SHP77 treated with DMSO at 0.1 percent for 48 hours (cell line): Measurements from ENCODE around the gene PIK3CB.
"Not testable (repeated sequence)": the region's sequence is repeated elsewhere in the genome, so short reads cannot be mapped to it uniquely, and the experiment has no call there.

ENCODE experiments used
- DNase-seq: peaks from one replicate; lab custom pipeline; 2025; lab: John Stamatoyannopoulos, UW

The PIK3CB gene

GRCh38 chr3:138846824-138847223 lies 12.1 kb upstream of the PIK3CB start:
- not testable (repeated sequence) for DNase-seq

DNA sequence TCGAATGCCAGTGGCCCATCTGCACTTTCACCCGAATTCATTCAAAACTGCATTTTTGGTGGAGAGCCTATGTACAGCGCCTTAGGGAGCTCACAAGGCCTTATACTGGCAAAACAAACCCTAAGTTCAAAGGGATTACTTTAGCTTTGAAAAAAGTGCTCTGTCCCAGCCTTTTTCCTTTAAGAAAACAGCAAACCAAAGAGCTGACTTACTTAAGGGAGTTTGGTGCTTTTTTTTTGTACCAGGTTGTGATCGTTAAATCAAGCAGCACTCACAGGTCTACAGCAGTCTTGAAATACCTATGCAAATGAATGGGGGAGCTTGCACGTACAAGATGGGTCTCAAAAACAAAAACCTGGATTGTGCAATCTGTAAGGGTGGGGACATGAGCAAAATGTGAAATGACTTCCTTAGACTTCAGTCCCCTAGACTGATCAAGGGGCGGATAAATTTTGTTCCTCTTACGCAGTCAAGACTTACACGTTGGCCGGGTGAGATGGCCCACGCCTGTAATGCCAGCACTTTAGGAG lies 11.6 kb upstream of the PIK3CB start:
- no peak for DNase-seq

DNA sequence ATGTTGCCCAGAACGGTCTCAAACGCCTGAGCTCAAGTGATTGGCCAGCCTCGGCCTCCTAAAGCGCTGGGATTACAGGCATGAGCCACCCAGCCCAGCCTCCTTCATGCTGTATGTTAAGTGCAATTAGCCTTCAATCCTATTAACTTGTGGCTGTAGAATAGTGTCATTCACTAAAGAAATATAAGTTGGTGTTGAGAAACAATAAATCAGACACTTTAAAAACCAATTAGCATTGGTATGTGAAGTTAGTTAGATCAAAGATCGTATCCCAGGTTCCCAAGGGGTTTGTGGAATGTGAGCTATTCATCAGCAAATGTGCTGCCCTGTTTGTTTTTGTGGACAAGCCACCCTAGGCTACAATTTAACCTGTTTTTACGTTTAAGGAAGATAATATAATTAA lies 11.0 kb upstream of the PIK3CB start:
- DNase-seq, result no peak

DNA sequence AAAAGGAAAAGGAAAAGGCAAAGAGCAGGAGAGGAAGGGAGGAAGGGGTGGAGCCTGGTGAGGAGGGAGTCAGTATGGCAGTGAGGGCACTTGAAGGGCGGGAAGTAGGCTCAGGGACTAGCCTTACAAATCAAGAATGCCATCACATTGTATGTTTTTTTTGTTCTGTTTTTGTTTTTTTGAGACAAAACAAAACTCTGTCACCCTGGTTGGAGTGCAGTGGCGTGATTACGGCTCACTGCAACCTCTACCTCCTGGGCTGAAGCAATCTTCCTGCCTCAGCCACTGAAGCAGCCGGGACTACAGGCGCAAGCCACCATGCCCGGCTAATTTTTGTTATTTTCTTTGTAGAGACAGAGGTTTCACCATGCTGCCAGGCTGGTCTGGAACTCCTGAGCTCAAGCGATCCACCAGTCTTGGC lies 10.5 kb upstream of the PIK3CB start:
- DNase-seq, result no peak

- DNase-seq, result no peak
These were observed 7.9 kb upstream of the PIK3CB start for GRCh38 chr3:138842483-138843188.

DNA sequence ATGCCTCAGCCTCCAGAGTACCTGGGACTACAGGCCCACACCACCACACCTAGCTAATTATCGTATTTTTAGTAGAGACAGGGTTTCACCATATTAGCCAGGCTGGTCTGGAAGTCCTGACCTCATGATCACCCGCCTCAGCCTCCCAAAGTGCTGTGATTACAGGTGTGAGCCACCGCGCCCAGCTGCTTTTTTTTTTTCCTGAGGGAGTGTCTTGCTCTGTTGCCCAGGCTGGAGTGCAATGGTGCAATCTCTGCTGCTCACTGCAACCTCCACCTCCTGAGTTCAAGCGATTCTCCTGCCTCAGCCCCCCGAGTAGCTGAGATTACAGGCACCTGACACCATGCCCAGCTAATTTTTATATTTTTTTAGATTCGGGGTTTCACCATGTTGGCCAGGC lies 3.7 kb upstream of the PIK3CB start:
- not testable (repeated sequence) for DNase-seq

DNA sequence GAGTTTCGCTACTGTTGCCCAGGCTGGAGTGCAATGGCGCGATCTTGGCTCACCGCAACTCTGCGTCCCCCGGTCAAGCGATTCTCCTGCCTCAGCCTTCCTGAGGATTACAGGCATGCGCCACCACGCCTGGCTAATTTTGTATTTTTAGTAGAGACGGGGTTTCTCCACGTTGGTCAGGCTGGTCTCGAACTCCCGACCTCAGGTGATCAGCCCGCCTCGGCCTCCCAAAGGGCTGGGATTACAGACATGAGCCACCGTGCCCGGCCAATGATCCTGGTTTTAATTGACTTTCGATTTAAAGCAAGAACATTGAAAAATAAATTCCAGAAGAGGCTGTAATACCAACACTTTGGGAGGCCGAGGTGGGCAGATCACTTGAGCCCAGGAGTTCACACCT lies 1.1 kb upstream of the PIK3CB start:
- not testable (repeated sequence) for DNase-seq

GRCh38 chr3:138835397-138835757 lies 649 bp upstream of the PIK3CB start:
- no peak for DNase-seq

- no peak for DNase-seq
These were observed 681 bp downstream of the PIK3CB start for GRCh38 chr3:138833899-138834595.

GRCh38 chr3:138832473-138833057 lies 2.2 kb downstream of the PIK3CB start:
- not testable (repeated sequence) for DNase-seq

GRCh38 chr3:138829886-138830510 lies 4.7 kb downstream of the PIK3CB start:
- no peak for DNase-seq

GRCh38 chr3:138829097-138829496 lies 5.6 kb downstream of the PIK3CB start:
- no peak for DNase-seq

GRCh38 chr3:138827222-138827621 lies 7.5 kb downstream of the PIK3CB start:
- no peak for DNase-seq

GRCh38 chr3:138825336-138825735 lies 9.4 kb downstream of the PIK3CB start:
- DNase-seq, result no peak

DNA sequence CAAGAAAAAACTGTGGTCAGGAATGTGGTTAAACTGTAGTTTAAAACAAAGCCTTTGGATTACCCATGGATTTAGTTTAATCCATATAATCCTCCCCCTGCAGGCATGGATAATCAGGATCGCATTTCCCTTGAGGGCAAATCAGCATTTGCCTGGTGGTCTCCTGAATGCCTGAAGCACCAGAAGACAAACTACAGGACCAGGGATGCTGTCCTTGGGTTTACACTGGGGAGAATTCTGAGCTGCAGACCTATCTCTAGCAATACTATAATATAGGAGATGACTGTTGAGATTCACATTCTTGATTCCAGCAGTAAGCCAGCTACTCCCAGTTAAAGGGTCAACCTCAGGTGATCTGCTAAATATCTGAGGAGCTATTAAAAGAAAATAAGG lies 10.6 kb downstream of the PIK3CB start:
- DNase-seq, result no peak

- DNase-seq, result not testable (repeated sequence)
These were observed 14.3 kb downstream of the PIK3CB start for GRCh38 chr3:138820379-138820778.

DNA sequence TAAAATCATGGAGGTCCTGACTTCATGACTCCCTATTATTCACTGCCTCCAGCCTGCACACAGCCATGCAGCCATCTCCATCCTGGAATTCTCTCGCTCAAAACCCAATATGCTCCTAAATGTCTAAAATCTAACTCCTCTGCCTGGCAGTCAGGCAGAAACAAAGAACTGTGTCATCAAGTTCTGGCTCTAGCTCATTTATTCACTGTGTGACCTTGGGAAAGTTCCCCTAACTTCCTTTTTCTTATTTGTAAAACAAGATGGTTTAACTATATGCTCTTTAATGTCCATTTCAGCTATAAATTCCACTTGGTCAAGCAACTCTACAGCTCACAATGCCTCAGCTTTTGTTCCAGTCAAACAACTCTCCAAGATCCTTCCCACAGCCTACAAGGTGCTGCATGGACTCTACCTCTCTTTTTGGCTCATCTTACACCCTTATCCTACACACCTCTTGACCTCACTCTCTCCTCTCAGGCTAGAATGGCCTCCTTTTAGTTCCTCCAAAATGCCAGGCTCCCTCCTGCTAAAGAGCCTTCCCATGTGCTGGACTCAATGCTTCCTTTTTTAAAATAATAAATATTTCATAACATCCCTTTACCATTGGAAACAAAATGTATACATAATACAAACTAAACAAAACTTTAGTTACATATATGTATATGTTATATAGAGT lies 16.4 kb downstream of the PIK3CB start:
- no peak for DNase-seq

DNA sequence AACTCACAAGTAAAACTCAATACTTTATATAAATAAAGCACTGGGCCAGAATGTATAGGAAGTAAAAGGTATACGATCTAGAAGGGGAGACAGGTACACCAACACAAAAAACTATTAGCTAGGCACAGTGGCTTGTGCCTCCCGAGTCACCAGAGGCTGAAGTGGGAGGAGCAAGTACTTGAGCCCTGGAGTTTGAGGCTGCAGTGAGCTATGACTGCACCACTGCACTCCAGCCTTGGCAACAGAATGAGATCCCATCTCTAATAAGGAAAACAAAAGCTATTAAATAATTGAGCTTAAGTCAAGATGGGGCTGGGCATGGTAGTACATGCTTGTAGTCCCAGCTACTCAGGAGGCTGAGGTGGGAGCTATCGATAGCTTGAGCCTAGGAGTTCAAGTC lies 17.0 kb downstream of the PIK3CB start:
- DNase-seq, result no peak

DNA sequence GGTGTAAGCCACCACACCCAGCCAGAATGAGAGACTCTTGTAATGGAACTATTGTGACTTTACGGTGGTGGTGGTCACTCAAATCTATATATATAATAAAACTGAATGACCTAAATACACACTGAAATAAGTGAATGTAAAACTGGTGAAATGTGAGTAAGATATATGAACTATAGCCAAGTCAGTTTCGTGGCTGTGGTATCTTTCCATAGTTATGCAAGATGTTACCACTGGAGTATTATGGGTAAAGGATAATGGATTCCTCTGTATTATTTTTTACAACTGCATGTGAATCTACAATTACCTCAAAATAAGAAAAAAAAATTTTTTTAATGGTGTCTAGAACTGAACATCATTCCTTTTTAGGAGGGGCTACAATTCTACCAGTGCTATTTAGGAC lies 21.9 kb downstream of the PIK3CB start:
- no peak for DNase-seq

DNA sequence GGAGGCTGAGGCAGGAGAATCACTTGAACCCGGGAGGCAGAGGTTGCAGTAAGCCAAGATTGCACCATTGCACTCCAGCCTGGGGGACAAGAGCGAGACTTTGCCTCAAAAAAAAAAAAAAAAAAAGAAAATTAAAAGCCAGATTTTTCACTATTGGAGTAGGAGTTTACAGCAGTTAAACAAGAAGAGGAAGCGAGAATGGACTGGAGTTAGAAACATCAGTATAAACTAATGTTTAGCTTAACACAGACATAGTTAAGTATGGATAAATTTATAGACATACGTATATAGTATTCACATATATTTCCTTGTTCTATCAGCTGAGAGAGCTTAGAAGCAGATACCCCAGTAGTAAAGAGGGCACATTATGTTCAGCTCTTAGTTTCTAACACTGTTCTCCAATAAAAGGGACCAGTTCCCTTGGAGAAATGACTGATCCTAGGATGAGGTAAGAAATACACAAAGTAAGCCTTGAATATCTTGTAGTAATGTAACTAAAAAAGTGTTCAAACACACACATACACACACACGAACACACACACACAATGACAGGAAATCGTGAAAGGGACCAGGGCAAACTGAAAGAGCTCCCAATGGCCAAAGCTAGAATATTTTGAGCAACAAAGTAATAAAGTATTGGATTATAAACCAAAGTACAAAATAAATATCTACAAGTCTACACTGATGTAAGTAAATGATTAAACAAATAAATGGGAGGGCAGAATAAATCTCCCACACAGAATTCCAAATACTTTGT lies 25.1 kb downstream of the PIK3CB start:
- DNase-seq, result no peak

DNA sequence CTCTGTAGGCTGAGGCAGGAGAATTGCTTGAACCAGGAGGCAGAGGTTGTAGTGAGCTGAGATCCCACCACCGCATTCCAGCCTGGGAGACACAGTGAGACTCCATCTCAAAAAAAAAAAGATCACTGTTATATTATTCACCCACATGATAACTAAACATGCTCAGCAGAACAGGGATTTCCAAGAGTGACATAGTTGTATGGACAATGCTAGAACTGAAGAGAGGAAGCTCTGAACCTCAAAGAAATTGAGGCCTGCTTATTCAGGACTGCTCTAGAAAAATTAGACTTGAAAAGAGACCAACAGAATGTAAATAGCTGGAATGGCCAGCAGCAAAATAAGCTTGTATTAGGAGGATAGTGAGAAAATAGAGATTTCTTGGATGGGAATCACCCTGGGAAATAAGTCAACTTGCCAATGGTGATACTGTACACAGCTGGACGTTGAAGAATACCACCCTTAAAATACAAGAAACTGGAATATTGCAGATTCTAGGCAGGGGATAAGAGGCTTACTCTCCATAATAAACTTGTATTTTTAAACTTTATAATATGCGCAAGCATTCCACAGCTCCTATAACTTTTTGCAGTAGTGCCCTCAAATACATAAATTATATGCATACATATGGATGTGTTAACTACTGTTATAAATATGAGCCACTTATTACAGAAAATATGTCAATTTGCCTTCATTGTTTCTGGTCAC lies 28.2 kb downstream of the PIK3CB start:
- DNase-seq, result no peak
